ENCODE data around the gene PPM1F. TPM values are rescaled to one million over a fixed set of nuclear protein-coding genes. Genes with fewer than 3 reads are reported as not detected.

PPM1F gene
- total RNA-seq, 1 experiment from 2014 or later, result 28.6 TPM

- TF ChIP-seq, protein P1, sequence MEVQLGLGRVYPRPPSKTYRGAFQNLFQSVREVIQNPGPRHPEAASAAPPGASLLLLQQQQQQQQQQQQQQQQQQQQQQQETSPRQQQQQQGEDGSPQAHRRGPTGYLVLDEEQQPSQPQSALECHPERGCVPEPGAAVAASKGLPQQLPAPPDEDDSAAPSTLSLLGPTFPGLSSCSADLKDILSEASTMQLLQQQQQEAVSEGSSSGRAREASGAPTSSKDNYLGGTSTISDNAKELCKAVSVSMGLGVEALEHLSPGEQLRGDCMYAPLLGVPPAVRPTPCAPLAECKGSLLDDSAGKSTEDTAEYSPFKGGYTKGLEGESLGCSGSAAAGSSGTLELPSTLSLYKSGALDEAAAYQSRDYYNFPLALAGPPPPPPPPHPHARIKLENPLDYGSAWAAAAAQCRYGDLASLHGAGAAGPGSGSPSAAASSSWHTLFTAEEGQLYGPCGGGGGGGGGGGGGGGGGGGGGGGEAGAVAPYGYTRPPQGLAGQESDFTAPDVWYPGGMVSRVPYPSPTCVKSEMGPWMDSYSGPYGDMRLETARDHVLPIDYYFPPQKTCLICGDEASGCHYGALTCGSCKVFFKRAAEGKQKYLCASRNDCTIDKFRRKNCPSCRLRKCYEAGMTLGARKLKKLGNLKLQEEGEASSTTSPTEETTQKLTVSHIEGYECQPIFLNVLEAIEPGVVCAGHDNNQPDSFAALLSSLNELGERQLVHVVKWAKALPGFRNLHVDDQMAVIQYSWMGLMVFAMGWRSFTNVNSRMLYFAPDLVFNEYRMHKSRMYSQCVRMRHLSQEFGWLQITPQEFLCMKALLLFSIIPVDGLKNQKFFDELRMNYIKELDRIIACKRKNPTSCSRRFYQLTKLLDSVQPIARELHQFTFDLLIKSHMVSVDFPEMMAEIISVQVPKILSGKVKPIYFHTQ (CRISPR knock-in tag; IDR thresholded peaks at IDR 0.05), result no peak
- no peak for TF ChIP-seq CREM (CRISPR knock-in tag; IDR thresholded peaks at IDR 0.05)
- no peak for TF ChIP-seq ZNF396 (CRISPR knock-in tag; IDR thresholded peaks at IDR 0.05; ENCODE audit: borderline replicate concordance)
- no peak for TF ChIP-seq EMX1 (CRISPR knock-in tag; IDR thresholded peaks at IDR 0.05)
Measured at GRCh38 chr22:21967693-21968271, 15.1 kb upstream of the PPM1F start (continued).

GRCh38 chr22:21966643-21967516 lies 14.2 kb upstream of the PPM1F start:
- H3K27me3 Mint-ChIP-seq (ENCODE audit: low read depth), result no peaks in the 10 kb centered on the region
- H3K4me1 Mint-ChIP-seq, result no peaks in the 10 kb centered on the region
- no peak overlapping the region for H3K27ac Mint-ChIP-seq
- TF ChIP-seq NR1H2 (CRISPR knock-in tag; IDR thresholded peaks at IDR 0.05), result no peak
- no peak for TF ChIP-seq ZNF232 (CRISPR knock-in tag; IDR thresholded peaks at IDR 0.05)
- no peak for TF ChIP-seq ZNF138 (CRISPR knock-in tag; conservative IDR thresholded peaks at IDR 0.05)
- TF ChIP-seq MAX (CRISPR knock-in tag; IDR thresholded peaks at IDR 0.05), result no peak
- TF ChIP-seq PRDM15 (CRISPR knock-in tag; IDR thresholded peaks at IDR 0.05), result no peak
- TF ChIP-seq, protein P2, sequence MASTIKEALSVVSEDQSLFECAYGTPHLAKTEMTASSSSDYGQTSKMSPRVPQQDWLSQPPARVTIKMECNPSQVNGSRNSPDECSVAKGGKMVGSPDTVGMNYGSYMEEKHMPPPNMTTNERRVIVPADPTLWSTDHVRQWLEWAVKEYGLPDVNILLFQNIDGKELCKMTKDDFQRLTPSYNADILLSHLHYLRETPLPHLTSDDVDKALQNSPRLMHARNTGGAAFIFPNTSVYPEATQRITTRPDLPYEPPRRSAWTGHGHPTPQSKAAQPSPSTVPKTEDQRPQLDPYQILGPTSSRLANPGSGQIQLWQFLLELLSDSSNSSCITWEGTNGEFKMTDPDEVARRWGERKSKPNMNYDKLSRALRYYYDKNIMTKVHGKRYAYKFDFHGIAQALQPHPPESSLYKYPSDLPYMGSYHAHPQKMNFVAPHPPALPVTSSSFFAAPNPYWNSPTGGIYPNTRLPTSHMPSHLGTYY (CRISPR knock-in tag; IDR thresholded peaks at IDR 0.05), result no peak
- TF ChIP-seq, protein P3, sequence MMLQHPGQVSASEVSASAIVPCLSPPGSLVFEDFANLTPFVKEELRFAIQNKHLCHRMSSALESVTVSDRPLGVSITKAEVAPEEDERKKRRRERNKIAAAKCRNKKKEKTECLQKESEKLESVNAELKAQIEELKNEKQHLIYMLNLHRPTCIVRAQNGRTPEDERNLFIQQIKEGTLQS (CRISPR knock-in tag; conservative IDR thresholded peaks at IDR 0.05), result no peak
- TF ChIP-seq NFYB (CRISPR knock-in tag; conservative IDR thresholded peaks at IDR 0.05; ENCODE audit: low read depth), result no peak
- no peak for TF ChIP-seq TEAD1 (CRISPR knock-in tag; IDR thresholded peaks at IDR 0.05)
- no peak for TF ChIP-seq RELA (CRISPR knock-in tag; IDR thresholded peaks at IDR 0.05; ENCODE audit: borderline replicate concordance)
- TF ChIP-seq, protein P4, sequence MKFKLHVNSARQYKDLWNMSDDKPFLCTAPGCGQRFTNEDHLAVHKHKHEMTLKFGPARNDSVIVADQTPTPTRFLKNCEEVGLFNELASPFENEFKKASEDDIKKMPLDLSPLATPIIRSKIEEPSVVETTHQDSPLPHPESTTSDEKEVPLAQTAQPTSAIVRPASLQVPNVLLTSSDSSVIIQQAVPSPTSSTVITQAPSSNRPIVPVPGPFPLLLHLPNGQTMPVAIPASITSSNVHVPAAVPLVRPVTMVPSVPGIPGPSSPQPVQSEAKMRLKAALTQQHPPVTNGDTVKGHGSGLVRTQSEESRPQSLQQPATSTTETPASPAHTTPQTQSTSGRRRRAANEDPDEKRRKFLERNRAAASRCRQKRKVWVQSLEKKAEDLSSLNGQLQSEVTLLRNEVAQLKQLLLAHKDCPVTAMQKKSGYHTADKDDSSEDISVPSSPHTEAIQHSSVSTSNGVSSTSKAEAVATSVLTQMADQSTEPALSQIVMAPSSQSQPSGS (CRISPR knock-in tag; IDR thresholded peaks at IDR 0.05; ENCODE audit: borderline replicate concordance, low read depth), result no peak
- no peak for TF ChIP-seq ELF4 (CRISPR knock-in tag; IDR thresholded peaks at IDR 0.05; ENCODE audit: low read depth)
- TF ChIP-seq, protein P5, sequence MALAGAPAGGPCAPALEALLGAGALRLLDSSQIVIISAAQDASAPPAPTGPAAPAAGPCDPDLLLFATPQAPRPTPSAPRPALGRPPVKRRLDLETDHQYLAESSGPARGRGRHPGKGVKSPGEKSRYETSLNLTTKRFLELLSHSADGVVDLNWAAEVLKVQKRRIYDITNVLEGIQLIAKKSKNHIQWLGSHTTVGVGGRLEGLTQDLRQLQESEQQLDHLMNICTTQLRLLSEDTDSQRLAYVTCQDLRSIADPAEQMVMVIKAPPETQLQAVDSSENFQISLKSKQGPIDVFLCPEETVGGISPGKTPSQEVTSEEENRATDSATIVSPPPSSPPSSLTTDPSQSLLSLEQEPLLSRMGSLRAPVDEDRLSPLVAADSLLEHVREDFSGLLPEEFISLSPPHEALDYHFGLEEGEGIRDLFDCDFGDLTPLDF (CRISPR knock-in tag; IDR thresholded peaks at IDR 0.05), result no peak
- TF ChIP-seq PREB (CRISPR knock-in tag; IDR thresholded peaks at IDR 0.05; ENCODE audit: borderline replicate concordance), result no peak
- TF ChIP-seq NFE2L1 (CRISPR knock-in tag; IDR thresholded peaks at IDR 0.05), result no peak
- TF ChIP-seq, protein P6, sequence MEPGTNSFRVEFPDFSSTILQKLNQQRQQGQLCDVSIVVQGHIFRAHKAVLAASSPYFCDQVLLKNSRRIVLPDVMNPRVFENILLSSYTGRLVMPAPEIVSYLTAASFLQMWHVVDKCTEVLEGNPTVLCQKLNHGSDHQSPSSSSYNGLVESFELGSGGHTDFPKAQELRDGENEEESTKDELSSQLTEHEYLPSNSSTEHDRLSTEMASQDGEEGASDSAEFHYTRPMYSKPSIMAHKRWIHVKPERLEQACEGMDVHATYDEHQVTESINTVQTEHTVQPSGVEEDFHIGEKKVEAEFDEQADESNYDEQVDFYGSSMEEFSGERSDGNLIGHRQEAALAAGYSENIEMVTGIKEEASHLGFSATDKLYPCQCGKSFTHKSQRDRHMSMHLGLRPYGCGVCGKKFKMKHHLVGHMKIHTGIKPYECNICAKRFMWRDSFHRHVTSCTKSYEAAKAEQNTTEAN (CRISPR knock-in tag; IDR thresholded peaks at IDR 0.05), result no peak
- ATAC-seq, result no peak
- H3K36me3 Mint-ChIP-seq, result peaks cover 70% of the 10 kb centered on the region
- H3K9me3 Mint-ChIP-seq, result no peaks in the 10 kb centered on the region
- no peak overlapping the region for H3K4me3 Mint-ChIP-seq
- ChIA-PET CTCF (interaction anchor here (1.1 to 2.1 kb wide), 3 partner anchors 14 to 18 kb away, joined by 3 to 8 read pairs (median 4); partner anchors contain the start of genes PPM1F and TOP3B), POLR2A (no interaction called here)
- no peak for DNase-seq (ENCODE audit: low spot score)
